ENCODE results near the gene GPC6.

GRCh38 chr13:94209117-94209516 lies 982.5 kb downstream of the GPC6 start:
- no peak for TF ChIP-seq GATA2 (IDR thresholded peaks at IDR 0.05; ENCODE audit: low read depth, low read length)
- TF ChIP-seq GATA3 (IDR thresholded peaks at IDR 0.05; ENCODE audit: low read depth, low read length): no peak

Data from SH-SY5Y (cell line).